ENCODE results near the gene ADIG.
"Not testable (repeated sequence)": the region's sequence is repeated elsewhere in the genome, so short reads cannot be mapped to it uniquely, and the experiment has no call there.

The ADIG gene

DNA sequence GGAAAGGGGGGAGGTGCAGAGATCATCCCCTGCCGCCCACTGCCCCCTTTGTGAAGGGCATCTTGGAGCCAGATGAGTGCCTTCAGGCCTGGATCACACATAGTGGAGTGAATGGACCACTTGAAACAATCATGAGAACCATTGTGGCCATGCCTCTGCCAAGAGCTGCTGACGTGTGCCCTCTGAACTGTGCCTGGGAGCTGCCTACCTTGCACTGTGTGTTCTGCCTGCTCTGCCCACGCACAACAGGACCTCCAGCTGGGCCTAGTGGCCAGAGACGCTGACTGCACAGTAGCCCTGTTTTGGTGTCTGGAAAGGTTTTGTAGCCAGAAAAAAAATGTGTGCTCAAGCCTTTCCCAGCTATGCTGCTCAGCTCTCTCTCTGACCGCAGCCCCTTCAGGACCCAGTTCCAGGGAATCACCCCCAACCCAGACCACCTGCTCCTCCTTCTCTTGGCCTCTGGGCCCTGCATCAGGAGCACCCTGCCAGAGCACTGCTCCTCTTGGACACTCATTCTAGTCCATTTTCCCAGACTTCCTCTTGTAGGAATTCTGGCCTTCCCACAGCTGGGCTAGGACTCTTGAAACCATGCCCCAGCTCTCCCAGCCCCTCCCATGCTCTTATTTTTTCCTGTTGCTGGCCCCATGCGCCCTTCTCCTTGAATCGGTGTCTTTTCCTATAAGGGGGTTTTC lies 1.6 kb upstream of the ADIG start:
- DNase-seq: no peak

DNA sequence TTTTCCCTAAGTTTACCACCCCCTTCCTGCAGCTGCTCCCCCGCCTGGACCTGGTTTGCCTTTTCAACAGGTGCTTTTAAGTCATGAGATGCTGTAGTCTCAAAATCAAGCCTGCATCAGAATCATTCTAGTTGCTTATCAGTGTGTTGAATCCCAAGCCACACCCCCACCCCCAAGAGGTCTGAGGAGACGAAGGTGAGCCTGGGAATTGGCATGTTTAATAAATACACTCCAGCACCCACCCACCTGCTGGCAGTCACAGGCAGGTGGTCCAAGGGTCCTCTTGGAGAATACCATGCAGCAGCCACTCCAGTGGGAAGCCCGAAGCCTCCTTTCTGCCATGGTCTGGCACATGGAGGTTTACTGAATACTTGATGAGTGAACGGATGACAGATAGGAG lies 1.1 kb upstream of the ADIG start:
- DNase-seq: no peak

GRCh38 chr20:38581830-38582358 lies 897 bp downstream of the ADIG start:
- no peak for DNase-seq

DNA sequence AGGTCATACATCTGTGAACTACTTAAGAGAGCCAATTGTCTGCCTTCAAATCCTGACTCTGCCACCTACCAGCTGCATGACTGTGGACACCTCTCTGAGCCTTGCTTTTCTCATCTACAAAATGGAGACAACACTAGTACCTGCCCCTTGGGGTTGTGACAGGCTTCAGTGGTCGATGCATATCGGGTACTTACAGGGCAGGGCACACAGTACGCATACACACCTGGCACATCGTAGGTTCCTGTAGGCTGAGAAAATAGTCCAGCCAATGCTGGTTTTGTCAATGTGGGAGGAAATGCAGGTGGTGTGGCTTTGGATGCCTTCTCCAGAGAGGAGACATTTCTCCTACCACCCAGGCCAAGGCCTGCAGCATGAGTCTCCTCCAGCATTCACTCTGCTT lies 2.3 kb downstream of the ADIG start:
- no peak for DNase-seq

DNA sequence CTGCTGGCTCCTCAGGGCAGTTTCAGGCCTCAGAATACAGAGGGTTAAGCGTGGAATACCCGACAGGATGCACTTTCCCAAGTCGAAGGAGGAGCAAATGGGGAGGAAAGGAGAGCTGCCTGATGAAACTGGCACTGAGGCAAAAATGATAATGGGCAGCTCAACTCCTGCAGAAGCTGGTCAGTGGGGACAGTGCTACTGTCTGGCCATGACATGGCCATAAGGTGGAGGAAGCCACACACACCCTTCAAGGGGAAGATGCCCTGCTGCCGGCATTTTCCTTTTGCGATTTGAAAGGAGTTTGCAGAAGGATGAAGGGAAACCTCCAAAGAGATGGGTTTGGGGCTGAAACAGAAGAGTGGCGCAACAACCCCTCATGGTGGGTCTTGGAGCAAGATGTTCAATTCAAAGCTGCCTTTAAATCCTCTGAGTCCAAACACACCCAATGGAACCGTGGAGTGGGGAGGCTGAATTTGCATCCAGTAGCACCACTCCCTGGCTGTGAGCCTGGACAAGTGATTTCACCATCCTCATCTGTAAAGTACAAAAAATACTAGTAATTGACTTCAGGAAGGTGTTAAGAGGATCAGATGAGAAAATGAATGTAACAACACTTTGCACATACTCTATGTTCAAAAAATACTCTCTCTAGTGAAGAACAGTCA lies 3.2 kb downstream of the ADIG start:
- no peak for DNase-seq

DNA sequence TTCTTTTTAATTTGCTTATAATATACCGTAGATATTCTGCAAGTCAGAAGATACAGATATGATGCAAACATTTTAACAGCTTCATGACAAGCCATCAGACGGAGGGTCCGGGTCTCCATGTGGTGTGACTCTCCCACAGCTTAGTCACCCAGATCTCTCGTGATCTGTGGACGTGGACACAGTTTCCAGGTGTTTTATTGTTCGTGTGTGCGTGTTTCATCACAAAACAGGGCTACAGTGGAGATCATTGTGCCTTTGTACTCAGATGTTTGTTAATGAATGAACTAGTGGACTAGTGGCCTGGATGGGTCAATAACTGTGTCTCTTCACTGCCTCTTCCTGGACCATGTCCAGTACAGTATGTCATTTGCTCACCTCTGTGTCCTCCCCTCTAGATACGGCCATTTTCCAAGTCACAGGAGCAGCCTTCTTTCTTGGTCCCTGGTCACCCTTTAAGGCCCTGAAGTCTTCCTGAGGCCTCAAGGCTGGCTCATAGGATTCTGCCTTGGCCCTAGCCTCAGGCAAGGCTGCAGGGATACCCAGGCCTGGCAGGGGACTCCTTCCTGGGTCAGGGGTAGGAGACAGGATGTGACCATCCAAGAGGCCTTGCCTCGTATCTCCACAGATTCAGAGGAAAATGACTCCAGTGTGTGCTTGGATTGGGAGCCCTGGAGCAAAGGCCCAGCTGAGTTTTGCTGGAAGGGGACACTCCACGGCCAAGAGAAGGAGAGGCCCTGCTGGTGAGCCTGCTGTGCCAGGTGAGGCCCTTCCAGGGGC lies 4.6 kb downstream of the ADIG start:
- DNase-seq: no peak

GRCh38 chr20:38586181-38586525 lies 5.2 kb downstream of the ADIG start:
- DNase-seq: no peak

- no peak for DNase-seq
Observed at GRCh38 chr20:38588303-38588702, 7.3 kb downstream of the ADIG start.

- no peak for DNase-seq
Observed at GRCh38 chr20:38589351-38589750, 8.4 kb downstream of the ADIG start.

DNA sequence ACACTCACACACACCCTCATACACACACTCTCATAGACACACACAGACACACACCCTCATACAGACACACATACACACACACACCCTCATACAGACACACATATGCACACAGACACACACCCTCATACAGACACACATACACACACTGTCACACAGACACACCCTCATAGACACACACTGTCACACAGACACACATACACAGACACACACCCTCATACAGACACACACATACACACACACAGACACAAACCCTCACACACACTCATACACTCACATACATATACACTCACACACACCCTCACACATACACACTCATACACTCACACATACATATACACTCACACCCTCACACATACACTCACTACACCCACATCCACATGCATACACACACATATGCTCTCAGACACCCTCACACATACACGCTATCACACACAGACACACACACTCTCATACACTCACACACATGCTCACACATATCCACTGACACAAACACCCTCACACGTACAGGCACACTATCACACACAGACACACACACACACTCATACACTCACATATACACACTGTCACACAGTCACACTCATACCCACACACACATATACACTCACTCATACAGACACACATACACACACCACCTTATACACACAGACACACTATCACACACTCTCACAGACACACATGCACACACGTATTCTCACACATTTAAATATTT lies 9.1 kb downstream of the ADIG start:
- DNase-seq: no peak

DNA sequence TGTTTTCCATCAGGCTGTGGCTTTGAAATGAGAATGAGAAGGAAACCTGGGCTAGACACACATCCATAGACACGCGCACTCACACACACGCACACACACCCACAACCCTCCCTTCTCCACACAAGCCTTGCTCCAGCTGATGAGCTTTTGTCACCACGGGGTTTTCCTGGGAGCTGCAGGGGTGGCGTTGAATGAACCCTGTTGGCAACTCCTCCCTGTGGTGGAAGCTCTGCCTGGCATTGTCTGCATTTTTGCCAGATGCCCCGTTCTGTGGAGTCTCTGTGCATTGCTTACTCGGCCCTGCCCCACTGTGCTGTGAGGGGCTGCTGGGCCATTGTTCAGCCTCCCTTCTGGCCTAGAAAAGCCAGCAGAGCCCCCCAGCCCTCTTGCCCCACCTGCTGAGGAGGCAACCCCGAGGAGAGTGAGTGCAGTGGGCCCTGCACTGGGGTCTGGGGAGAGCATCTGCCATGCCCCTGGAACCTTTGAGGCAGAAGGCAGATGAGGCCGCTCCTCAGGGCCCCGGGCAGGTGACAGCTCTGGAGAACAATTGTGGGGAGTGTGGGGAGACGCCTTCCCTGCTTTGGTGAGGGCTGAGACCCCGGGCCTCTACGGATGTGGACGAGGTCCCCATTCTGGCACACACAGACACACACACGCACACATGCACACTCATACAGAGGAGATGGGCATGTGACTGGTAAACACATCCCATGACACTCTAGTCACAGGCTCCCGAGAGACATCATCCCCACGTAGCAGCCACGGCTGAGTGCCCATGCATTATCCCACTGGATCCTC lies 9.9 kb downstream of the ADIG start:
- DNase-seq: no peak

DNA sequence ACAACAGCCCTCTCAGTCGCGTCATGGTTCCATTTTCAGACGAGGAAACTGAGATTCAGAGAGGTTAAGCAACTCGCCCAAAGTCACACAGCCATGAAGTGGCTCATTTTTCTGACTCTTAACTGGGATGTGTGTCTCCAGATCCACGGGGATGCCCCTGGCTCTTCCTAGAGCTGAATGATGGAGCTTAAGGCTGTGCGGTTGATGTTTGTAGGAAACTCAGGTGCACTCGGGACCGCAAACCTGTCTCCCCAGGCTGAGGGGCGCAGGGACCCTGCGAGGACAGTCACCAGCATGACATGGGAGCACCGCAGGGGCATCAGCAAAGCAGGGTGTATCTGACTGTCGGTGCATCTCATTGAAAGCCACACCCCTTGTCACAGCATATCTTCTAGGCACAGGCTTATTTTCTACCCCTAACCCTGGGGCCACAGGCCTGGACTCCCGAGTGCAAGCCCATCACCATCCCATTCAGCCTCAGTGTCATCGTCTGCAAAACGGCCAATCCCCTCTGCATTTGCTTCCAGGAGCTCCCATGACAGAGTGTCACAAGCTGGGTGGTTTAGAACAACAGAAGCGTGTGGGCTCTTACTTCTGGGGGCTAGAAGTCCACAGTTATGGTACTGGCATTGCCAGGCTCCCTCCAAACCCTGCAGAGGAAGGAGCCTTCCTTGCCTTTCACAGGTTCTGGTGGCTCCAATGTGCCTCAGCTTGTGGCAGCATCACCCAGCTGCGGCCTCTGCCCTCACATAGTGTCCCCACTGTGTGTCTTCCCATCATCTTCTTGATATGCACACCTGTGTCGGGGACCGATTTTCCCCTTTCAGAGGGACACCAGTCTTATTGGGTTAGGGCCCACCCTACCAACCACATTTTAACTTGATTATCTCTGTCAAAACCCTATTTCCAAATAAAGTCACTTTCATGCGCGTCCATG lies 10.7 kb downstream of the ADIG start:
- no peak for DNase-seq

DNA sequence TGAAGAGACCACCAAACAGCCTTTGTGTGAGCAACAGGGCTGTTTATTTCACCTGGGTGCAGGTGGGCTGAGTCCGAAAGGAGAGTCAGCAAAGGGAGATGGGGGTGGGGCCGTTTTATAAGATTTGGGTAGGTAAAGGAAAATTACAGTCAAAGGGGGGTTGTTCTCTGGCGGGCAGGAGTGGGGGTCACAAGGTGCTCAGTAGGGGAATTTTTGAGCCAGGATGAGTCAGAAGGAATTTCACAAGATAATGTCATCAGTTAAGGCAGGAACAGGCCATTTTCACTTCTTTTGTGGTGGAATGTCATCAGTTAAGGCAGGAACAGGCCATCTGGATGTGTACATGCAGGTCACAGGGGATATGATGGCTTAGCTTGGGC lies 11.4 kb downstream of the ADIG start:
- not testable (repeated sequence) for DNase-seq

- not testable (repeated sequence) for DNase-seq
Observed at GRCh38 chr20:38594281-38594680, 13.3 kb downstream of the ADIG start.

GRCh38 chr20:38595886-38596285 lies 14.9 kb downstream of the ADIG start:
- not testable (repeated sequence) for DNase-seq

- DNase-seq: peak; percentile 87
Observed at GRCh38 chr20:38599410-38599882, 18.4 kb downstream of the ADIG start.

DNA sequence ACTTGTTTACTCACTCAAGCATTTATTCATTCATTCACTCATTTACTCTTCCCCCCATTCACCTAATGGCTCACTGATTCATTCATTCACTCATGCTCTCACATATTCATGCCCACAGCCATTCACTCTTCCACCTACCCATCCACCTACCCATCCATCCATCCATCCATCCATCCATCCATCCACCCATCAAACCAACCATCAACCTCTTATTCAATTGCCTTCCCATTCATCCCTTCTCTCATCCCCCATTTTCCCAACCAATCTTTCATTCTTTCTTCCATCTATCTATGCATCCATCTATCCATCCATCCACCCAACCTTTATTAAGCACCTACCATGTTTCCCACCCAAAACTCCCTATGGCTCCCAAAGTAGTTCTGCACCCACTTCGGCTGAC lies 19.1 kb downstream of the ADIG start:
- DNase-seq: no peak

- peak; percentile 86 for DNase-seq
Observed at GRCh38 chr20:38601216-38602184, 20.5 kb downstream of the ADIG start, which contains the start of gene ARHGAP40. Gene ARHGAP40 (plus strand): TSS chr20:38601809.

DNA sequence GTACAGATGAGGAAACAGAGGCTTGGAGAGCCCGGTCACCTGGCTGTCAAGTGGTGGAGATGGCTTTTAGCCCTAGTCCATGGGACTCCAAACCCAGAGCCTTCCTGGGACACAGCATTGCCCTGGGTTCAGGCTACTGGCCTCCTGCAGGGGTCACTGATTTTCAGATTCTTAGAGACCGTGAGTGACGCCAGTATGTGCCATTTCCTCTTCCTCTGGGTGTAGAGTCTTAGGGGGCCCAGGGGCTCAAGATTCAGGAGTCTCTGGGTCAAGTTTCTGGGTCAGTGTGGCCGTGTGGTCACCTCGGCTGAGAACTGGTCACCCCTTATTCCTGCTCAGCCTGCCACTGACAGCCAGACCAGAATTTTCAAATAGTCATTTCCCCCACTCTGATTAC lies 21.2 kb downstream of the ADIG start:
- DNase-seq: peak; percentile 73

DNA sequence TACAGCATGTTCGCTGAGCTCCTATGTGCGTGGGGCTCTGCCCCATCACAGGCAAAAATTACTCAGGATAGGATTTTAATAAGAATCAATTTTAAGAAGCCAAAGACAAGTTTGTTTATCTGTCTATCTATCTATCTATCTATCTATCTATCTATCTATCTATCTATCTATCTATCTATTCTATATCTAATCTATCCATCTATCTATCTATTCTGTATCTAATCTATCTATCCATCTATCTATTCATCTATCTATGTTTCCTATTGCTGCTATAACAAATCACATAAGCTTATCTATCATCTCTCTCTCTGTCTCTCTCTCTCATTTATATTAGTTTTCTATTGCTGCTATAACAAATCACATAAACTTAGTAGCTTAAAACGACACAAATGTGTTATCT lies 22.3 kb downstream of the ADIG start:
- DNase-seq: no peak
